ENCODE results near the gene TJP1. TPM values are rescaled to one million over a fixed set of nuclear protein-coding genes. Genes with fewer than 3 reads are reported as not detected.

TJP1 gene
- total and polyA plus RNA-seq, 9 of the 15 experiments (the other 6 are each of a cell fraction or from before 2014, with no cell fraction given): 9.1 to 39.3 (median 28.0) TPM

- Histone ChIP-seq H3K27me3 (ENCODE audit: control insufficient read depth in 2 of 2, insufficient read depth in 2 of 2, low read length in 2 of 2) (no peaks in the 10 kb centered on the region), H3K4me3 (no peak overlapping the region), H3K36me3 (ENCODE audit: control insufficient read depth, insufficient read depth, low read length) (peaks cover 81% of the 10 kb centered on the region), H3K9me3 (replicated peaks; ENCODE audit: control insufficient read depth, insufficient read depth, low read depth, low read length) (no peaks in the 10 kb centered on the region), H3K4me1 (replicated peaks in 1 of 2; ENCODE audit: control insufficient read depth in 2 of 2, insufficient read depth in 2 of 2, low read length in 2 of 2) (no peaks in the 10 kb centered on the region), H3K9ac (ENCODE audit: insufficient read depth in 1 of 2, low read depth in 2 of 2, low read length in 2 of 2) (no peak overlapping the region), H3K9me1 (ENCODE audit: control insufficient read depth, insufficient read depth, low read length) (no peaks in the 10 kb centered on the region), H3K79me2 (ENCODE audit: control insufficient read depth, insufficient read depth, low read length) (no peaks in the 10 kb centered on the region), H4K20me1 (replicated peaks; ENCODE audit: control insufficient read depth, insufficient read depth, low read length) (no peaks in the 10 kb centered on the region), H2AFZ (ENCODE audit: low read depth, low read length) (no peak overlapping the region), H3K27ac (ENCODE audit: extremely low read depth, low read depth, low read length) (no peak overlapping the region), H3K4me2 (ENCODE audit: insufficient read depth, low read length) (no peak overlapping the region)
- DNase-seq (ENCODE audit: extremely low read depth in 1 of 4, low spot score in 3 of 4) (no peak), ATAC-seq (no peak), FAIRE-seq (no peak)
- TF ChIP-seq KLF6 (CRISPR knock-in tag; IDR thresholded peaks at IDR 0.05; ENCODE audit: borderline replicate concordance) (no peak), HDAC2 (IDR thresholded peaks at IDR 0.05) (no peak), ZNF644 (tag; IDR thresholded peaks at IDR 0.05; ENCODE audit: low read depth) (no peak), ZNF124 (CRISPR knock-in tag; IDR thresholded peaks at IDR 0.05) (no peak), ZNF707 (CRISPR knock-in tag; conservative IDR thresholded peaks at IDR 0.05) (no peak), PHTF2 (CRISPR knock-in tag; IDR thresholded peaks at IDR 0.05) (no peak), ZBTB11 (CRISPR knock-in tag; IDR thresholded peaks at IDR 0.05) (no peak), ETS2 (tag; IDR thresholded peaks at IDR 0.05; ENCODE audit: borderline replicate concordance, poor library complexity, severe bottlenecking) (no peak), PTBP1 (IDR thresholded peaks at IDR 0.05; ENCODE audit: low read depth, low read length) (no peak), ZNF551 (CRISPR knock-in tag; IDR thresholded peaks at IDR 0.05) (no peak), RB1 (IDR thresholded peaks at IDR 0.05; ENCODE audit: low read depth) (no peak), TAL1 (IDR thresholded peaks at IDR 0.05) (no peak), NBN (IDR thresholded peaks at IDR 0.05; ENCODE audit: low read depth) (no peak), NCOA6 (IDR thresholded peaks at IDR 0.05) (no peak), MYNN (IDR thresholded peaks at IDR 0.05) (no peak), MYNN (CRISPR knock-in tag; IDR thresholded peaks at IDR 0.05) (no peak), MCM3 (IDR thresholded peaks at IDR 0.05) (no peak)
- TF ChIP-seq, protein P1, sequence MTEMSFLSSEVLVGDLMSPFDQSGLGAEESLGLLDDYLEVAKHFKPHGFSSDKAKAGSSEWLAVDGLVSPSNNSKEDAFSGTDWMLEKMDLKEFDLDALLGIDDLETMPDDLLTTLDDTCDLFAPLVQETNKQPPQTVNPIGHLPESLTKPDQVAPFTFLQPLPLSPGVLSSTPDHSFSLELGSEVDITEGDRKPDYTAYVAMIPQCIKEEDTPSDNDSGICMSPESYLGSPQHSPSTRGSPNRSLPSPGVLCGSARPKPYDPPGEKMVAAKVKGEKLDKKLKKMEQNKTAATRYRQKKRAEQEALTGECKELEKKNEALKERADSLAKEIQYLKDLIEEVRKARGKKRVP (CRISPR knock-in tag; IDR thresholded peaks at IDR 0.05): no peak
- ChIA-PET POLR2A (interaction anchor here (0.5 to 1.0 kb wide), 3 partner anchors 8 to 314 kb away, joined by 3 read pairs; no protein-coding TSS in a partner anchor), CTCF (ENCODE audit: low intra/inter-chr PET ratio) (interaction anchor here (0.7 kb wide), 1 partner anchor 216 kb away, joined by 4 read pairs; no protein-coding TSS in a partner anchor)
- in situ Hi-C loops (cut with MboI): no loop called here
- 87% methylated on average over 3 of the region's 3 CpGs for WGBS (ENCODE audit: insufficient coverage, low coverage, missing lambda C conversion rate)
- no TSS peak for BruUV-seq (replicated peaks)
- intact Hi-C loops (cut with micrococcal nuclease): loop anchor here (10.0 kb wide), 1 partner anchor 52 kb away; no protein-coding TSS in a partner anchor
Observed at GRCh38 chr15:29712149-29712885, 110.0 kb downstream of the TJP1 start.
